T47D (cell line): ENCODE data around the gene CRELD2.

Source experiments
- DNase-seq, 2 experiments: peaks; one replicate each; pipeline versions ENCODE4 v3.0.0 to v3.0.0-alpha.2; 2011 to 2012; ENCODE audit warnings: low read depth in 1 of 2, low spot score in 1 of 2
- JUND ChIP-seq: IDR thresholded peaks from 2 replicates; pipeline ENCODE4 v1.6.1; 2012; ENCODE audit warnings: low read depth
- in situ Hi-C: cut with HindIII; loops from 2 replicates; pipeline ENCODE4 v1.10.0; 2016; ENCODE audit warnings: low sequenced_read_pairs, low pct_unique_long_range_greater_than_20kb

The CRELD2 gene

DNA sequence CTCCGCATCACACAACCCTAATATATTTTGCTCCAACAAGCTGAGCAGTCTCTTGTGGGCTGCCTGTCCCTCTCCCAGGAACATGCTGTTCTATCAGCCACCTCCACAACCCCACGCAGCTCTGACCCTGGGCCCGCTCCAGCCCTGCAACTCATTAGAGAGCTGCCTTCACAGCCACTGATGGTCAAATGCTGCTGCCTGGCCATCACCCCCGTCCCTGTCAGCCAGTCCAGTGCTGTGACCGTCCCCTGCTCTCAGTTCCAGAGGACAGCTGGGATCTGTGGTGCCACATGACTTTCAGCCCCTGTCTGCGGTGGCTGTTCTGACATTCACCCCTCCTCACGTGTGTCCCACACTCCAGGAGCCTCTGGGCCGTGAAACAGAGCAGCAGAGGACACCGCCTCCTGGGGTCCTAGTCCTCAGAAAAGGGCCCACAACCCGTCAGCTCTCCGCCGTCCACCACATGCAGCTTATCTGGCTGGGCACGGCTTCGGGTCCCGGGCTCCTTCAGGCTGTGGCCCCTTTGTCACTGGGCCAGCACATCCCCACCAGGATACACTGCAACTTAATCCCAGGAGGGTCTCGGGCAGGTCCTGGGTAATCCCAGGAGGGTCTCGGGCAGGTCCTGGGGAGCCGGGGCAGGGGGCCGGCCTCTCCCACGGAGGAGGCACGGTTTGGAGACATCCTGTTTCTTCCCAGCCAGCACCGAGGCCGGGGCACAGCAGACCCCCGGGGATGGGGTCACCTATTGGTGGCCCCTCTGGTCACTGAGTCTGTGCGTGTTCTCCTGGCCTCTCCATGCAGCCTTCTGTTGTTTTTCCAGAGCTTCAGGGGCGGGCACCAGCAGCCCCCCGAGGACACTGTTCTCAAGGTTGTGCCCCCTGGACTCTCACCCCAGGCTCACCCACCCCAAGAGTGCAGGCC lies 15.1 kb downstream of the CRELD2 start:
- no peak for TF ChIP-seq JUND
- in situ Hi-C loops = no loop called here
- DNase-seq = no peak

DNA sequence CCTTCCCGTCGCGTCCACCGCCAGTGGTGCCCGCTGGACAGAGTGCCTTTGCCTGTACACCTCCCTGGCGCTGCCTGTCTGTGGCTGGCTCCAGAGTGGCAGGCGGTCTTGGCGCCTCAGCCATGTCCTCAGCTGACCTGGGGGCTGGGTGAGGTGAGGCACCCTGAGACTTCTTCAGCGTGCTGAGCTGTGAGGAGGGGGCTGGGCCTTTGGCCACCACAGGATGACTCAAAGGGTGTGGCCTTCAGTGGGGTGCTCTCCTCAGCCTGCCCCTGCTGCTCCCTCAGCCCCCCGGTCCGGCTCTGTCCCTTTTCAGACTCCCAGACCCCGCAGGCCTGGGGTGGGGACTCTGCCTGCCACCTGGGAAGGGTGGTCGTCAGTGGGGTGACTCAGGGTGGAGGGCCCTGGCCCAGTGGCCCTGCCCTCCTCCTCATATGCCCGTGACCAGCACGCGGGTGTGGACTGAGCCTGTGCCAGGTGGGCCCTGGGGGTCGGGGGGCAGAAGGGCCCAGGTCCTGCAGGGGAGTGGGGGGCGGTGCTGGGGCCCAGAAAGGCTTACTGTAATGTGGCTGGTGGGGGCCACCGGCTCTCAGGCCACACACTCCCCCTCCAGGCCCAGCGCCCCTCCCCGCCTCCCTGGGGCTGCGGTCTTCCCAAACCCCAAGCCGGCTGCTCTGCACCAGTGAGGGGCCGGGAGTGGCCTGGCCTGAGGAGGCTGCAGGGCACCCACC lies 15.9 kb downstream of the CRELD2 start:
- TF ChIP-seq JUND = no peak
- in situ Hi-C loops = no loop called here
- DNase-seq = no peak

DNA sequence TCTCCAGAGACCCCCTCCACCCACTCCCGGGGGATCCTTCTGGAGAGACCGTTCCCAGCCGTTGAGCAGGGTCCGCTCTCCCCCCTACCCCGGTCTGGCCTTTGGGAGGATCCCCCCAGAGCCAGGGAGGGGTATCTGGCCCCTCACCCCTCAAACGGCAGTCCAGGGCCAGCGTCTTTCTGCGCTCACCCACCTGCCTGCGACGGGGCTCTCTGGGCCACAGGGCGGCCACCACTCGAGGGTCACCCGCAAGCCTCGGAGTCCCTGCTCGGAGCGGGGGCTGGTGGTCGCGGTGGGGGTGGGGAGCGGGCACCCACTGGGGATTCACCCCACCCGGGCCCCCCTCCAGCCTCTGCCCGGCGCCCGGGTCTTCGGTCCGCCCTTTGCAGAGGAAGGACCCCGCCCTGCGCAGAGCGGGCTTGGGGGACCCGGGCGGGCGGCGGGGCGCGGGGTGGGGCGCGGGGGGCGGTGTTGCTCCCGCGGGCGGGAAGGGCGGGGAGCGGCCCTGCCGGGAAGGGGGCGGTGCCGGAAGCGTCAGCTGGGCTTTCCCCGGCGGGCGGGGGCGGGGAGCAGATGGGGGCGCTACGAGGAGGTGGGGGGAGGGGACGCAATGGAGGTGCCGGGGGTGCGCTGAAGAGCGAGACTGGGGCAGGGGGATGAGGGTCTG lies 16.6 kb downstream of the CRELD2 start:
- in situ Hi-C loops = no loop called here
- no peak for TF ChIP-seq JUND
- peak in 1 of 2 experiments; percentile 60 for DNase-seq

DNA sequence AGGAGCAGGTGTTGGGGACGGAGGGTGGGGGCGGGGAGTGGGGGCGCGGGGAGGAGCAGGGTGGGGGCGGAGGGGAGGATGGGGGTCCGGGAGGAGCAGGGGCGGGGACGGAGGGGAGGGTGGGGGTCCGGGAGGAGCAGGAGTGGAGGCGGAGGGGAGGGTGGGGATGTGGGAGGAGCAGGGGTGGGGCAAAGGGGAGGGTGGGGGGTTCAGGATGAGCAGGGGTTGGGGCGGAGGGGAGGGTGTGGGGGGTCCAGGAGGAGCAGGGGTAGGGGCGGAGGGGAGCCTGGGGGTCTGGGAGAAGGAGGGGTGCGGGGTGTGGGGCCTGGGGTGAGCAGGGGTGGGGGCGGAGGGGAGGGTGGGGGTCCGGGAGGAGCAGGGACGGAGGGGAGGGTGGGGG lies 17.1 kb downstream of the CRELD2 start:
- in situ Hi-C loops = no loop called here

DNA sequence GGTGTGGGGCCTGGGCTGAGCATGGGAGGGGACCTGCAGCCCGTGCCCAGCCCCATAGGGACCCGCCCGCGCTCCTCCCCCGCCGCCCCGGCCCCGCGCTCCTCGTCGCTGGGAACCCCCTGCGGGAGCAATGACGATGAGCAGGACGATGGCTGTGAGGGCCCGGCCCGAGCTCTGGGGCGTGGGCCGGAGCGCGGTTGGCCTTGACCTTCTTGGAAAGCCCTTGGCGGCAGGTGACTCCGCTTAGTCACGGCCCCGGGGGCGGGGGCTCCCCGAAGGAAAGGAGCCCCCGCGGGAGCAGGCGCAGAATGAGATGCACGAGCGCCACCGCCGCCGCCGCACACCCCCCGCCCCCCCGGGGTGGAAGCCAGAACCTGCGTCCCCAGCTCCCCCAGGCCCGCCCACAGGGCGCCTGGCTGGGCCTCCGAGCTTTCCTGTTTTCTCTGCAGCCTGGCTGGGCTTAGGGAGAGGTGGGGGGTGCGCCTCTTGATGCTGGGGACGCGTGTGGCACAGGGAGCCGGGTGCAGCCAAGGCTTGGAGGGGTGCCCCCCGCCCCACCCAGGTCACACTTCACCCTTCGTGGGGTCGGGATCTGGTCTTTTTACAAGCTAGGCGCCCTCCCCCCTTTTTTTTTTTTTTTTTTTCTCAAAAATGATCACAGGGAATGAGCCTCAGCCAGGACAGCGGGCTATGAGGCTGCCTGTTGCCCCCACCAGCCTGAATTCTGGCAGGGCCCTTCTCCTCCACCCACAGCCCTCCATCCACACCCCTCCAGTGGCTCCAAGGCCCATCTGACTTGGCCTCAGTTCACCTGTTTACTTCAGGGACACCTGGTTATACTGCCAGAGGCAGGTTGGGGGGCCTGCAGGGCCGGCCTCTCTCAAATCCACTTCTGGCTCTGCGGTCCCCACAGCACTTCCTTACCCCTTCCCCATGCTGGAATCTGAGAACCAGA lies 17.9 kb downstream of the CRELD2 start:
- no peak for TF ChIP-seq JUND
- in situ Hi-C loops = no loop called here
- peak in 1 of 2 experiments; percentile 77 for DNase-seq

More for the DNA sequence above, 17.1 kb downstream of the CRELD2 start:
- no peak for DNase-seq
- TF ChIP-seq JUND = no peak

DNA sequence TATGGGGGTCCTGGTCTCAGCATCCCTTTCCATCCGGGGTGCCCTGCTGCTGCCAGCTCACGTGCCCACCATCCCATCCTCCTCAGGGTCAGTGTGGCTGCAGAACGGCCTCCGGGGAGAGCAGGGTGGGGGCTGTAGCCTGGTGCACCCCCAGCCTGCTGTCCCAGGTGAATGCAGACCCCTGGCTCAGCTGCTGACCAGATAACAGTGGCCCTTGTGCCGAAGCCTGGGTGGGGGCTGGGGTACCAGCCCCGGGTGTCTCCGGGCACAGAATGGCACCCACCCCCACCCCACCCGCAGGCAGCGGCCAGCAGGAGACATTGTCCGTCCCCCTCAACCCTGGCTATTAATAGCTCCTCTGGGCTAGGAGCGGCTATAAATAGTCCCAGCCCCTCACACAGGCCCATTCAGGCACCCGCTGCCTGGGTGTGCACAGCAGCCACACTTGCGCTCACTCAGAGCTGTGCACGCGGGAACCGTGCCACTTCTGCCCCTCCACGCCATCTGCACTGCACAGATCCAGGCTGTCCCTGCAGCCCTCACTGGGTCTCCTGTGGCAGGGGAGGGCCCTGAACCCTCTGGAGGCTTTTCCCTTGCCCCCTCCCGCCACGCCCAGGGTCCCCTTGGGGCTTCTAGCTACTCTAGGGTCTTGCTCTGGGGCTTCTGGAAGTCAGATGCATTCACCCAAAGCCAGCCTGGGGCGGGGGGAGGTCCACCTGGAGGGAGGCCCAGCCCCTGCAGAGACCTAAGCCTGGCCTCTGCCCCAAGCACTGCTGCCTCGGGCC lies 18.7 kb downstream of the CRELD2 start:
- in situ Hi-C loops = no loop called here
- no peak for DNase-seq
- no peak for TF ChIP-seq JUND

DNA sequence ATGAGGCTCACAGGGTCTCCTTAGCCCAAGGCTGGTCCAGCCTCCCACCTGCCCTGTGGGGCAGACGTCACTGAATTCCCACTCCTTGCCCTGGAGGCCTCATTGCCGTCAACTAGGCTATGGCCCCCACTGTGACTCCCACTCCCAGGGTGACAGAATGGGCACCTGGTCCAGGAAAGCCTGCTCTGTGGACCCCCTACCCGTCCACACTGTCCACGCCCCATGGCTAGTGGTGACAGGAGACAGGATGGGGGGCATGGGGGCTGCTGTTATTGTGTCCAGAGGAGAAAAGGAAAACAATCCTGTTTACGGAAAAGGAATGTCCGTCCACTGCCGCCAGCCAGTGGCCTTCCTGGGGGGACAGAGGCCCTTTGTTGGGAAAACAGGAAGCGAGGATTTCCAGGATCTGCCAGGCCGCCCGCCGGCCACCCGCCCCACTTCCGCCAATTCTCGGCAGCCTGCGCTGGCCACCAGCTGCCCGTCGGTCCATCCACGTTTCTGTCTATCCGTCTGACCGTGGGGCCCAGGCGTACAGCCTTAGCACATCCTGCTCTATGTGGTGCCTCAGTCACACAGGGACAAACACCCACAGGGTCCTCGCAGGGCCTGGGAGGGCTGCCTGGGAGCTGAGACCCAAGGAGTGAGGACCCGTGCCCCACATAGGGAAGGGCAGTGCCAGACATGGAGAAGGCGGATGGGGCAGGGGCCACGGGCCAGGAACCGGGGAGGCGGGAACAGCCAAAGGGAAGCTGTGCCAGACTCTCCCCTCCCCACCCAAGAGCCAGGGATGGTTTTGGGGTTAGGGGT lies 19.5 kb downstream of the CRELD2 start:
- in situ Hi-C loops = no loop called here
- no peak for TF ChIP-seq JUND
- DNase-seq = no peak

DNA sequence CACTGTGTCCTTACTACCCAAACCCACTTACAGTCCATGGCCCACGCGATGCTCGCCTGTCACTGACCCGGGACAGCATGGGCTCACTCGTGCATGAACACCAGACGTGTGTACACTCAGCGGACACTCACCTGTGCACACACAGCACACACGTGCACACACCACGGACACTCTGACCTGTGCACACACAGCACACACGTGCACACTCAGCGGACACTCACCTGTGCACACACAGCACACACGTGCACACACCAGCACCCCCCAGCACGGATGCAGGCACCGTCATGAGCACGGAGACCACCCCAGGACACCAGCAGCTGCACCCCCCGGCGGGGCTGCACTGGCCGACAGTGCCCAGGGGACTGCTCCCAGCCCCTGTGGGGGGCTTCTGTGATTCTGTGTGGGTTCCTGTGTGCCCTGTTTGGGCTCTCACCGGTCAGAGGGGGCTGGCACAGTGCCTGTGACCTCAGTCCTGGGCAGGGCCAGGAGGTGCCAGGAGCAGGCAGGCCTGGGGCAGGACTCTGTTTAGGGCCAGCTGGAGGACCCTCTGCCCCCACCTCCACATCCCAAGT lies 20.2 kb downstream of the CRELD2 start:
- in situ Hi-C loops = no loop called here
- no peak for TF ChIP-seq JUND

DNA sequence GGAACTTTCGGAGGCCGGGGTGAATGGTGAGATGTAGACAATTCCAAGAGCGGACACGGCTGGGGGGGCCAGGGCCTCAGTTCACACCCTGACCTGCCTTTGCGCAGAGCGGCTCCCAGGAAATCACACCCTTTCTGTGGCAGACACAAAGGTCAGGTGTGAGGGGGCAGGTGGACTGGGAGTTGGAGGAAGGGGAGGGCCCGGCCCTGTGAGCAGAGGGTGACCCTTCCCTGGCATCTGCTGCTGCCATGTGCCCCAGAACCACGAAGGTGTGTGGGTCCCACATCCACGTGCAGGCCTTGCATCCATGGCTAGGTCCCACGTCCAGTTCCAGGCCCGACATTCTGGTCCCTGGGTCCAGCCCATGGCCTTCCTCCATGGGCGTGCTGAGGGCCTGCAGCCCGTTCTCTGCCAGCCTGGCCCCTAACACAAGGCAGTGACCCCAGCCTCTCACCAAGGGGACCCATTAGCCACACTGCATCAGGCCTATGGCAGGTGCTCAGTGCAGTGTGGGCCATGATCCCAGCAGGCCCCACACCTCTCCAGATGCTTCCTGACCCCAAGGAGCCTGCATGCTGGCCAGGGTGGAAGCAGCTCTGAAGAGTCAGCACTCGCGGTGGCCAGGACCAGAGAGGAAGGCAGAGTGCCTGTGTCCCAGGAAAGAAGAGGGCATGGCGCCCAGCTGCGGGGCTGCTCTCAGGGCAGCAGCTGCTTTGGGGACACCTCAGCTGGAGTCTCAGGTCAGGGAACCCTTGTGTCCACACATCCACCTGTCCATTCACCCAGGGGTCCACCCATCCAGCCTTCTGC lies 23.3 kb downstream of the CRELD2 start:
- TF ChIP-seq JUND = no peak
- no peak for DNase-seq
- in situ Hi-C loops = no loop called here

More for the DNA sequence above, 20.2 kb downstream of the CRELD2 start:
- DNase-seq = no peak
